NK-92 (cell line): ENCODE data around the gene FKBP7.
A peak's percentile ranks its signal among the peaks of the same experiment; 100 is the strongest.
"Not testable (repeated sequence)": the region's sequence is repeated elsewhere in the genome, so short reads cannot be mapped to it uniquely, and the experiment has no call there.

ENCODE experiments used
- DNase-seq: peaks from one replicate; lab custom pipeline; 2025; ENCODE audit not compliant: unreplicated experiment; lab: John Stamatoyannopoulos, UW

FKBP7 gene

GRCh38 chr2:178491612-178492011, 13.2 kb upstream of the FKBP7 start:
- DNase-seq = no peak

DNA sequence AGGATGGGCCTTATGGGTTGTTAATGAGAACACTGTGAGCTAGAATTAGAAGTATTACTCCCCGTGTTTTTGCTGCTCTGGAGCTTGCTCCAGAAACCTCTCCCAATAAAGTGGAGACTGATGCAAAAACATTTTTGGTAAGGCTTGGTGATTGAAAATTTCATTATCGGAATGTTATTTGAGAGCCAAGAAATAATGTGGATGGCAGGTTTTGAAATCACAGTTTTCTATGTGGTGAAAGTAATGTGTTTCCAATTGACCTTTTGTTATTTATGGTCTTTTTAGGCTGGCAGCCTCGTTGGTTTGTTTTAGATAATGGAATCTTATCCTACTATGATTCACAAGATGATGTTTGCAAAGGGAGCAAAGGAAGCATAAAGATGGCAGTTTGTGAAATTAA, 7.0 kb upstream of the FKBP7 start:
- no peak for DNase-seq

DNA sequence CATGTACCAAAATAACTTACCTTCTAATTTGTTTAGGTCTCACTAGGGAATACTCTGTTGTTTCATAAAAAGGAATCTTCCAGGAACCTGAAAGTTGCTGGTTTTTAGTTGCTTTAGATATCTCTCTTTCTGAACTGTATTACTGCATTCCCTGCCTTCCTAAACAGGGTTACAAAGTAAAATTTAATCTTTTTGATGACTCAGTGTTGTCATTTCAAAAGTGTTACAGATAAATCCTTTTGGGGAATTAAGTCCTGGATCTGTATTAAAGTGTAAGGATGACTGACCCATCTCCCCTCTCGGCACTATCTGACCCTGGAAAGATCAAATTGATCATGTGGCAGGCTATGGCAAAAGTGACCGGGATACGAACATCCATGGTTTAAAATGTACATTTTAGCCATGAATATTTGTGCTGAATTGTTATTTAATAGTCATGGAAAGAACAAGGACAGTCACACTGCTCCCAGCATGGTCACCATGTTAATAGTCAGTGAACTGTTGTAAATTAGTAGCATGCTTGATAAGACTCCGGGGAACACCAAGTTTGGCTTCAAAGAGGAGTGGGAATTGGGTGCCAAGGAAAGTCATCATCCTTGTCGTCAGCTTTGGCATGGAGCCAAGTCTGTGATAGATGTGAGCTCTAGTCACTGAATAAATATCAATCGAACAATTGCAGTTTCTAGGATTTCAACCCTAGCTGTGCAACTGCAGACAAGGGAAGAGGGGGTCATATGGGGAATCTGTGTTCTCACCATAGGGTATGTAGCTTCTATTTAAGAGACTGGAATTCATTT, 6.0 kb upstream of the FKBP7 start:
- DNase-seq = no peak

- DNase-seq = no peak
Observed at GRCh38 chr2:178482437-178482836, 4.0 kb upstream of the FKBP7 start.

- DNase-seq = no peak
Observed at GRCh38 chr2:178480227-178481181, 2.1 kb upstream of the FKBP7 start, which contains the start of gene PLEKHA3. Gene PLEKHA3, plus strand, starts transcription at chr2:178480457. Its CDS starts 413 bp downstream, at chr2:178480870.

GRCh38 chr2:178479758-178480226, 1.4 kb upstream of the FKBP7 start:
- DNase-seq = no peak

GRCh38 chr2:178479275-178479616, 846 bp upstream of the FKBP7 start:
- DNase-seq = no peak

- DNase-seq = no peak
Observed at GRCh38 chr2:178478130-178478438, 316 bp downstream of the FKBP7 start.

GRCh38 chr2:178477443-178478129, 814 bp downstream of the FKBP7 start:
- DNase-seq = no peak

DNA sequence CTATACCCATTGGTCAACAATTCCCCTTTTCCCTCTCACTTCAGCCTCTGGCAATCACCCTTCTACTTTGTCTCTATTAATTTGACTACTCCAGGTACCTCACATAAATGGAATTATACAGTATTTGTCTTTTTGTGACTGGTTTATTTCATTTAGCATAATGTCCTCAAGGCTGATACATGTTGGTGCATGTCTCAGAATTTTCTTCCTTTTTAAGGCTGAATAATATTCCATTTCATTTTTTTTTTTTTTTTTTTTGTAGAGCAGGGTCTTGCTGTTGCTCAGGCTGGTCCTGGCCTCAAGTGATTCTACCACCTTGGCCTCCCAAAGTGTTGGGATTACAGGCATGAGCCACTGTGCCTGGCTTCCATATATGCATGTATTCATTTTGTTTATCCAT, 1.9 kb downstream of the FKBP7 start:
- no peak for DNase-seq

DNA sequence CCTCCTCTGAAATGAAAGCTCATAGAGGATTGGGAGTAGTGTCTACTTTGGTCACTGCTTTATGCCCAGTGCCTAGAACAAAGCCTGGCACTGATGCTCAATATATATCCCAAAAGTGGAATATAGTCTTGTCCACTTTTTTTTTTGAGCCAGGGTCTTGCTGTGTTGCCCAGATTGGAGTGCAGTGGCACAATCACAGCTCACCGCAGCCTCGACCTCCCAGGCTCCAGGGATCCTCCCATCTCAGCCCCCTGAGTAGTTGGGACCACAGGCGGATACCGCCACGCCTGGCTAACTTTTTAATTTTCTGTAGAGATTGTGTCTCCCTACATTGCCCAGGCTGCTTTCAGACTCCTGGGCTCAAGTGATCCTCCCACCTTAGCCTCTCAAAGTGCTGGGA, 3.8 kb downstream of the FKBP7 start:
- no peak for DNase-seq

GRCh38 chr2:178473931-178474330, 4.5 kb downstream of the FKBP7 start:
- DNase-seq = no peak

GRCh38 chr2:178473373-178473772, 5.0 kb downstream of the FKBP7 start:
- no peak for DNase-seq

DNA sequence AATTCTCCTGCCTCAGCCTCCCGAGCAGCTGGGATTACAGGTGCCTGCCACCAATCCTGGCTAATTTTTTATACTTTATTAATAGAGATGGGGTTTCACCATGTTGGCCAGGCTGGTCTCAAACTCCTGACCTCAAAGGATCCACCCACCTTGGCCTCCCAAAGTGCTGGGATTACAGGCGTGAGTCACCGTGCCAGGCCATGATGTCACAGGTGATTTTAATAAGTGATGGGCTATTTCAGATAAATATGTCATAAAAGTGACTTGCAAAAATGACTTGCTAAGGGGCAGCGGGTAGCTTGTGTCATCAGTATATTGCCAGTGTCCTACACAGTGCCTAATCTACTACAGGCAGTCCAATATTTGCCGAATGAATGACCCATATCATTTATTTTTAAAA, 7.1 kb downstream of the FKBP7 start:
- not testable (repeated sequence) for DNase-seq

- no peak for DNase-seq
Observed at GRCh38 chr2:178469219-178469849, 9.1 kb downstream of the FKBP7 start.

- no peak for DNase-seq
Observed at GRCh38 chr2:178457390-178457886, 21.0 kb downstream of the FKBP7 start.

- DNase-seq = no peak
Observed at GRCh38 chr2:178455947-178456346, 22.5 kb downstream of the FKBP7 start.

GRCh38 chr2:178452870-178453269, 25.5 kb downstream of the FKBP7 start:
- no peak for DNase-seq

- no peak for DNase-seq
Observed at GRCh38 chr2:178452334-178452733, 26.1 kb downstream of the FKBP7 start.

- DNase-seq = peak; percentile 56
Observed at GRCh38 chr2:178450774-178451525, 27.4 kb downstream of the FKBP7 start, which contains the start of the genes PJVK and PRKRA. Gene PJVK, plus strand, starts transcription at chr2:178451378. Its CDS starts 2,032 bp downstream, at chr2:178453410. Gene PRKRA, minus strand, starts transcription at chr2:178451175. Its CDS starts 145 bp downstream, at chr2:178451030.
